Fibroblast of mammary gland (primary cell): ENCODE results near the gene ABCA8.
A peak's percentile ranks its signal among the peaks of the same experiment; 100 is the strongest.

Experiments
- DNase-seq: peaks from one replicate; pipeline ENCODE4 v3.0.0-alpha.2; 2010; ENCODE audit warnings: low read depth
- H3K4me3 ChIP-seq: 2 replicates; pipeline ENCODE4 v1.5.1; 2011; ENCODE audit warnings: low read depth, mild to moderate bottlenecking, low read length, moderate library complexity; ENCODE audit not compliant: control insufficient read depth
- CTCF ChIP-seq: conservative IDR thresholded peaks from 2 replicates; pipeline ENCODE4 v1.5.1; 2011; ENCODE audit warnings: low read depth, low read length, inconsistent platforms; ENCODE audit not compliant: control insufficient read depth, insufficient read depth

Gene ABCA8

DNA sequence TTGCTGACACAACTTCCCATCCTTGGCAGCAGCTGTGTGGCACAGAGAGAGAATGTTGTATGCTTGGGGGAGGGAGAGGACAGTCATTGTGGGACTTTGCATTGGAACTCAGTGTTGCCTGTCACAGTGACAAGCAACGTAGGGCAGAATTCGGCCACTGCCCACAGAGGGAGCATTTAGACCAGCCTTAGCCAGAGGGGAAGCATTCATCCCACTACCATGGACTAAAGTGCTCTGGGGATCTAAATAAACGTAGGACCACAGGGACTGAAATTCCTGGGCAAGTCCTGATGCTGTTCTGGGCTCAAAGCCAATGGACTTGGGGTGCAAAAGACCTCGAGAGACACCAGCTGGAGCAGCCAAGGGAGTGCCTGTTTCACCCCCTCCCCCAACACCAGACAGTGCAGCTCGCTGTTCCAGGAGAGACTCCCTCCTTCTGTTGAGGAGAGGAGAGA is 44.9 kb downstream of the ABCA8 start:
- no peak for TF ChIP-seq CTCF
- DNase-seq, result peak; percentile 10

DNA sequence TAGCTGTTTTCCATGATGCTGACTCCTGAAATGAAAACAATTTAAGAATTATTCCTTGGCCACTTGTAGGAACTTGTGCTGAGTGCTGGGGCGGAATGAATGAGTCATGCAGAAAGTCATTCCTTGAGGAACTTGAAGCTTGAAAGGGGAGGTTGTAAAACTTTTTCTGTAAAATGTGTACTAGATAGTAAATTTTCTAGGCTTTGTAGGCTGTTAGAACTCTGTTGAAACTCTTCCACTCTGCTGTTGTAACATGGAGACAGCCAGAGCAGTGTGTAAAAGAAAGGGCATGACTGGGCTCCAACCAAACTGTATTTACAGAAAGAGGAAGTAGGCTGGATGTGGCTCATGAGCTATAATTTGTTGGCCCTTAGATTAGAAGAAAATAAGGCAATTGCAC is 46.1 kb downstream of the ABCA8 start:
- TF ChIP-seq CTCF, result no peak
- peak; percentile 92 for DNase-seq
- H3K4me3 ChIP-seq, result no peak overlapping the region

More for the DNA sequence above, 44.9 kb downstream of the ABCA8 start:
- H3K4me3 ChIP-seq, result no peak overlapping the region

DNA sequence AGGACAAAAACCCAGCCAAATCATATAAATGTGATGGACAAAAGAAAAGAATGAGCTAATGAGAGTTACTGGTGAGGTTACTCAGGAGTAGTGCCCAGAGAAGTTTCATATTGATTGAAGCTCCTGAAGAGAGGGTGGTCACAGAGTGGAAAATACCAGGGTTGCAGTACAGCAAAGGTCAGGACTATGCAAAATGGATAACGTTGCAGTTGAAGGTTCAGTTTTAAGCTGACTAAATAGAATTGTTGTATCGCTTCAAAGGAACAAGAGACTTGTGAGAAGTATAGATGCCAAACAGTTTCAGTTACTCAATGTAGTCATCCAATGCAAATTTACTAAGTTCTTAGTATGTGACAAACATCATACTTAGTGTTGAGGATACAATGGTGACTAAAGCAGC is 47.1 kb downstream of the ABCA8 start:
- no peak for DNase-seq
- no peak overlapping the region for H3K4me3 ChIP-seq
- TF ChIP-seq CTCF, result no peak

GRCh38 chr17:68906638-68907037 is 48.6 kb downstream of the ABCA8 start:
- peak; percentile 46 for DNase-seq
- H3K4me3 ChIP-seq, result no peak overlapping the region
- peak; percentile 57 for TF ChIP-seq CTCF

GRCh38 chr17:68903286-68903685 is 51.9 kb downstream of the ABCA8 start:
- no peak for DNase-seq

GRCh38 chr17:68897557-68897956 is 57.6 kb downstream of the ABCA8 start:
- no peak overlapping the region for H3K4me3 ChIP-seq
- DNase-seq, result no peak
- TF ChIP-seq CTCF, result no peak

More at GRCh38 chr17:68903286-68903685, 51.9 kb downstream of the ABCA8 start:
- H3K4me3 ChIP-seq, result no peak overlapping the region
- TF ChIP-seq CTCF, result no peak

GRCh38 chr17:68892658-68893057 is 62.5 kb downstream of the ABCA8 start:
- DNase-seq, result no peak
- H3K4me3 ChIP-seq, result no peak overlapping the region
- no peak for TF ChIP-seq CTCF
